ENCODE measurements around the gene RGMB. TPM values are rescaled to one million over a fixed set of nuclear protein-coding genes. Genes with fewer than 3 reads are reported as not detected.

The RGMB gene
- total and polyA plus RNA-seq, 12 donors, result 1.7 to 16.6 (median 13.6) TPM

- H3K27me3 ChIP-seq, result peaks cover 0 to 4% (median 0%) of the 10 kb centered on the region in 7 donors
- intact Hi-C loops (cut with DNase I), result no loop called here
- ATAC-seq, result no peak
- no peaks in the 10 kb centered on the region for H3K4me1 ChIP-seq
- no peak overlapping the region for H3K27ac ChIP-seq
- no peak for DNase-seq
- TF ChIP-seq CTCF (IDR thresholded peaks at IDR 0.05), result no peak
- 71 to 75% methylated on average over 4 of the region's 4 CpGs for WGBS, 2 donors
- no peaks in the 10 kb centered on the region for H3K36me3 ChIP-seq
- H3K4me3 ChIP-seq, result no peak overlapping the region
- H3K9me3 ChIP-seq, result no peaks in the 10 kb centered on the region
Measured at GRCh38 chr5:98753507-98753906, 20.0 kb upstream of the RGMB start.

GRCh38 chr5:98755406-98755805 is 18.1 kb upstream of the RGMB start:
- DNase-seq (no peak), ATAC-seq (no peak)
- H3K27ac ChIP-seq, result no peak overlapping the region
- intact Hi-C loops (cut with DNase I), result no loop called here
- H3K4me1 ChIP-seq, result no peaks in the 10 kb centered on the region
- 72 to 79% methylated on average over 3 of the region's 3 CpGs for WGBS, 2 donors
- no peak for TF ChIP-seq CTCF (IDR thresholded peaks at IDR 0.05)
- H3K9me3 ChIP-seq, result no peaks in the 10 kb centered on the region
- H3K27me3 ChIP-seq, result no peaks in the 10 kb centered on the region
- H3K36me3 ChIP-seq, result no peaks in the 10 kb centered on the region
- H3K4me3 ChIP-seq, result no peak overlapping the region

GRCh38 chr5:98757978-98758377 is 15.5 kb upstream of the RGMB start:
- 85 to 86% methylated on average over 2 of the region's 2 CpGs for WGBS, 2 donors
- no peak for ATAC-seq
- Histone ChIP-seq H3K4me1 (no peaks in the 10 kb centered on the region), H3K4me3 (no peak overlapping the region), H3K27me3 (peaks cover 0 to 9% (median 0%) of the 10 kb centered on the region in 7 donors), H3K36me3 (no peaks in the 10 kb centered on the region), H3K9me3 (peaks cover 0 to 7% (median 0%) of the 10 kb centered on the region in 11 donors), H3K27ac (no peak overlapping the region)
- no peak for DNase-seq
- TF ChIP-seq CTCF (IDR thresholded peaks at IDR 0.05), result no peak
- intact Hi-C loops (cut with DNase I), result no loop called here

GRCh38 chr5:98763001-98763630 is 10.3 kb upstream of the RGMB start:
- Histone ChIP-seq H3K9me3 (peaks cover 0 to 7% (median 0%) of the 10 kb centered on the region in 11 donors), H3K27me3 (peaks cover 0 to 56% (median 9%) of the 10 kb centered on the region in 7 donors), H3K4me3 (no peak overlapping the region), H3K27ac (no peak overlapping the region), H3K36me3 (no peaks in the 10 kb centered on the region), H3K4me1 (peaks cover 0 to 10% (median 0%) of the 10 kb centered on the region in 9 donors)
- WGBS, 2 donors, result 70 to 76% methylated on average over 6 of the region's 6 CpGs
- ATAC-seq, result no peak
- TF ChIP-seq CTCF (IDR thresholded peaks at IDR 0.05), result no peak
- no peak for DNase-seq
- intact Hi-C loops (cut with DNase I), result no loop called here

Data from heart right ventricle (tissue), 16 donors.